GM12874 (cell line): ENCODE data around the gene HELZ.

Experiments
- CTCF ChIP-seq: IDR thresholded peaks from 2 replicates; pipeline ENCODE4 v1.5.1; 2011; ENCODE audit warnings: low read depth, mild to moderate bottlenecking, control low read depth, low read length, moderate library complexity; ENCODE audit not compliant: insufficient read depth

The HELZ gene, protein sequence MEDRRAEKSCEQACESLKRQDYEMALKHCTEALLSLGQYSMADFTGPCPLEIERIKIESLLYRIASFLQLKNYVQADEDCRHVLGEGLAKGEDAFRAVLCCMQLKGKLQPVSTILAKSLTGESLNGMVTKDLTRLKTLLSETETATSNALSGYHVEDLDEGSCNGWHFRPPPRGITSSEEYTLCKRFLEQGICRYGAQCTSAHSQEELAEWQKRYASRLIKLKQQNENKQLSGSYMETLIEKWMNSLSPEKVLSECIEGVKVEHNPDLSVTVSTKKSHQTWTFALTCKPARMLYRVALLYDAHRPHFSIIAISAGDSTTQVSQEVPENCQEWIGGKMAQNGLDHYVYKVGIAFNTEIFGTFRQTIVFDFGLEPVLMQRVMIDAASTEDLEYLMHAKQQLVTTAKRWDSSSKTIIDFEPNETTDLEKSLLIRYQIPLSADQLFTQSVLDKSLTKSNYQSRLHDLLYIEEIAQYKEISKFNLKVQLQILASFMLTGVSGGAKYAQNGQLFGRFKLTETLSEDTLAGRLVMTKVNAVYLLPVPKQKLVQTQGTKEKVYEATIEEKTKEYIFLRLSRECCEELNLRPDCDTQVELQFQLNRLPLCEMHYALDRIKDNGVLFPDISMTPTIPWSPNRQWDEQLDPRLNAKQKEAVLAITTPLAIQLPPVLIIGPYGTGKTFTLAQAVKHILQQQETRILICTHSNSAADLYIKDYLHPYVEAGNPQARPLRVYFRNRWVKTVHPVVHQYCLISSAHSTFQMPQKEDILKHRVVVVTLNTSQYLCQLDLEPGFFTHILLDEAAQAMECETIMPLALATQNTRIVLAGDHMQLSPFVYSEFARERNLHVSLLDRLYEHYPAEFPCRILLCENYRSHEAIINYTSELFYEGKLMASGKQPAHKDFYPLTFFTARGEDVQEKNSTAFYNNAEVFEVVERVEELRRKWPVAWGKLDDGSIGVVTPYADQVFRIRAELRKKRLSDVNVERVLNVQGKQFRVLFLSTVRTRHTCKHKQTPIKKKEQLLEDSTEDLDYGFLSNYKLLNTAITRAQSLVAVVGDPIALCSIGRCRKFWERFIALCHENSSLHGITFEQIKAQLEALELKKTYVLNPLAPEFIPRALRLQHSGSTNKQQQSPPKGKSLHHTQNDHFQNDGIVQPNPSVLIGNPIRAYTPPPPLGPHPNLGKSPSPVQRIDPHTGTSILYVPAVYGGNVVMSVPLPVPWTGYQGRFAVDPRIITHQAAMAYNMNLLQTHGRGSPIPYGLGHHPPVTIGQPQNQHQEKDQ (N-terminal part only)

DNA sequence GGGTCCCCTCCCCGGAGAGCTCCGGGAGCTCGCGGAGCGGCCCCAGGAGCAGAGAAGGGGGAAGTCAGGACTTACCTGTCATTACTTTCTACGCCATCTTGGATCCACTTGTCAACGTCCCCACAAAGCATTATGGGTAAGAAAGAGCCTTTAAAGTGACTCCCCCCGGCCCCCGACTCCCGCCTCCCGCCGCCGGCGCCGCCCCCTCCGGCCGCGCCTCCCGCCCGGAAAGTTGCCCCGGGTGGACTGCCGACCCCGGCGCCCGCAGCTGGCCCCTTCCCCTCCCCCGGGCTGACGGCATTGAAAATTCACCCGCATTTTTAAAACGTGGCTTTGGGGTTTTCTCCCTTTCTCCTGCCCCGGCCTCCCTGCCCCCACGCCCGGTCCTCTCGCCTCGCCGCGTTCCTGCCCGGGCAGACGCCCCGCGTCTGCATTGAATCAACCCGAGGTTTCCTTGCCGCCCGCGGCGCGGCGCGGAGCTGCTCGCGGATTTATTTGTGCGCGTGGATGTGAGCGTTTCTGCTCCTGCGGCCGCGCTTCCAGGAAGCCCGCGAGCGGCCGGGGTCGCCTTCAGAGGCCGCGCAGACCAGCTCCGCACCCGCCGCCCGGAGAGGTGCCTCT is at the start of gene HELZ:
Gene HELZ (minus strand): TSS at position 124 of the 621 bp plus-strand sequence. CDS start 26,392 bp downstream, outside the sequence.
- no peak for TF ChIP-seq CTCF

DNA sequence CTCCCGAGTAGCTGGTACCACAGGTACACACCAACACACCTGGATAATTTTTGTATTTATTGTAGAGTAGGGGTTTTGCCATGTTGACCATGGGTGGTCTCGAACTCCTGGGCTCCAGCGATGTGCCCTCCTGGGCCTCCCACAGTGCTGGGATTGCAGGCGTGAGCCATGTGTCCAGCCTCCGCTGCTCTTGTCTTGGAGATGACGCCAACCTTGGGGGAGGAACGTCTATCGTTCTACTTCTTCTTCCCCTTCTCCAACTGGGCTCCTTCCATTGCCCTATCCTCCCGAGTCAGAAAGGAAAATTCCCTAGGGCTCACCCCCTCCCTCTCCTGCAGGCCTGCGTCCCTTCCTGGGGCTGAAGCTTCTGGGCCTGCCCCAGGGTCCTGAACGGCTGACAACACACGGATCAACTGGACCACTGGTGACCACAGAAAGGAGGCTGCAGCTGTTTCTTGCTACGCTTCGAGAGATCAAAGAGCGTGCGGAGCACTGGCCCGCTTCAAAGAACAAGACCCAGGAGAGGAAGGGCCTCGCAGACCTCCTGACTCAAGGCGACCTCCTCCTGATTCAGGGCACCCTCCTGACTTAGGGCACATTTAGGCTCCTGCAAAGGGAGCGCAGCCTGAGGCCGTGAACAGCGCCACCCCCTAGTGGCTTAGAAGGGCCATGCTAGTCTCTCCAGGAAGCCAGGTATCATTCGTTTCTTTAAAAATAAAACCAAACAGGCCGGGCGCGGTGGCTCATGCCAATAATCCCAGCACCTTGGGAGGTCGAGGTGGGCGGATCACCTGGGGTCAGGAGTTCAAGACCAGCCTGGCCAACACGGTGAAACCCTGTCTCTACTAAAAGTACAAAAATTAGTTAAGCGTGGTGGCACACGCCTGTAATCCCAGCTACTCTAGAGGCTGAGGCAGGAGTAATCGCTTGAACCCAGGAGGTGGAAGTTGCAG is 48.5 kb upstream of the HELZ start:
- peak; percentile 94 for TF ChIP-seq CTCF

- TF ChIP-seq CTCF = no peak
Observed at GRCh38 chr17:67290711-67291291, 45.8 kb upstream of the HELZ start.

DNA sequence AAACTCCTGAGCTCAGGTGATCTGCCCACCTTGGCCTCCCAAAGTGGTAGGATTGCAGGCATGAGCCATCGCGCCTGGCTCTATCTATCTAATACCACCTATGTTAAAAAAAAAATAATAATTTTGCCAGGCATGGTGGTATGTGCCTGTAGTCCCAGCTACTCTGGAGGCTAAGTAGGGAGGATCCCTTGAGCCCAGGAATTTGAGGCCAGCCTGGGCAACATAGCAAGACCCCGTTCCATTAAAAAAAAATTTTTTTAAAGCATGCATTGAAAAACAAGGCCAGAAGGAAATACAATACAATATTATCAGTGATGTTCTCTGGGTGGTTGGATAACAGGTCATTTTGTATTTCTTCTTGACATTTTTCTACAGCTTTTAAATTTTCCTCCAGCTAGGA is 45.2 kb upstream of the HELZ start:
- no peak for TF ChIP-seq CTCF

DNA sequence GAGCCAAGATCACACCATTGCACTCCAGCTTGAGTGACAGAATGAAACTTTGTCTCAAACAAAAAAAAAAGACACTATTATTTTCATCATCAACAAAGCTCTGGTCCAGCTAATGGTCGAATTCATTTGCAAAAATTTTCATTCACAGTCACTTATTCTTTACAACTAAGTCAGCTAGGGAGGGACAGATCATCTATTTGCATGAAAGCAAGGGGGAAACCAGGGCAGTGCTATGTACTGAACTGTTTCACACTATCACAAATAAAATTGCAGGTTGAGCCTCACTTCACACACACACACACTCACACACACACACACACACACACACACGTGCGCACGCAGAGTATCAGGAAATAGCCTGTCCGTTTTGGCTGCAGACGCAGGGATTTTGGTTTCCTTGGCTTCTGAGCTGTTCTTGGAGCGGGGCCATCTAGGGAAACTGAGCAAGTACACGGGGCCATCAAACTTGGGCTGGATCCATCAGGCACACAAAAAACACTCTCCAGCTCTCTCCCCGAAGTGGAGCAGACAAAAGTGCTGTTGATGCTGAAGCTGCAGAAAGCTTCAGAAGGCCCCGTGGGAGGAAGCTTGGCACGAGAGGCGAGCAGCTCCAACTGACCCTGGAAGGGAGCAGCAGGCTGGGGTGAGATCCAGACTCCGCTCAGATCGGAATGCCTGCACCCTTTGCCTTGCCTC is 44.3 kb upstream of the HELZ start:
- no peak for TF ChIP-seq CTCF
